GM21423 (cell line): Measurements from ENCODE around the gene GTF2IRD1.

ENCODE experiments used
- ATAC-seq: cut with Tn5 transposase; IDR thresholded peaks from one replicate; pipeline ENCODE4 v1.9.1; 2021; ENCODE audit warnings: mild to moderate bottlenecking, moderate library complexity; ENCODE audit not compliant: unreplicated experiment

GTF2IRD1 gene

DNA sequence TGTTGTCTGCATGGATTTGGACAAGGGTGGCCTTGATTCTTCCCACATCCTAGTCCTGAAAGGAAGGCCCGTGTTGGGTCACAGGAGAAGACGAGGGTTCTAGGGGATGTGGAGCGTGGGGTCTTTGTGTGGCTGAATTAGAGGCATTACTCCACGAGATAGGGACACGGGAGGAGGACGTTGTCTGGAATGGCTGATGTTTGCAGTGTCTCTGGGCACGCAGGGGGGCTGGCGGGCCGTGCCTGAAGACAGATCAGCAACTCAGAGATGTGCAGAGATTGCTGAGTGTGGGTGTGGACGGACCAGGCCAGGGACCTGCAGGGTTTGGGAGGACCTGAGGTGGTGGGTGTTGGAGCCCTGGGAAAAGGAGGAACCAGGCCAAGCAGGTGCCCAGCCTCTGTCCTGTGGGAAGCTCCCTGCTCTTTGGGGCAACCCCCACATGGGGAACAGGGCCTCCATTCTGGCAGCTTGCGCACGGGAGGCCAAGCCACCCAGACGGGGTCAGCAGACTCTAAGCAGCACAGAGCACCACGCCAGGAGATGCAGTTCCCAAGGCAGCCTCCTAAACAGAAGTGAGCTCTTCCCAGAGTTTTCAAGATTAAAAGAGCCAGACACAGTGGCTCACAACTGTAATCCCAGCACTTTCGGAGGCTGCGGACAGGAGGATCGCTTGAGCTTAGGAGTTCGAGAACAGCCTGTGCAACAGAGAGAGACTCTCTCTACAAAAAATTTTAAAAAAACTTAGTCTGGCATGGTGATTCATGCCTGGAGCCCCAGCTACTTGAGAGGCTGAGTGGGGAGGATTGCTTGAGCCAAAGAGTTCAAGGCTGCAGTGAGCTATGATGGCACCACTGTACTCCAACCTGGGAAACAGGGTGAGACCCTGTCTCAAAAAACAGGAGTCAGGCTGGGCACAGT, 132.8 kb downstream of the GTF2IRD1 start:
- ATAC-seq = no peak

DNA sequence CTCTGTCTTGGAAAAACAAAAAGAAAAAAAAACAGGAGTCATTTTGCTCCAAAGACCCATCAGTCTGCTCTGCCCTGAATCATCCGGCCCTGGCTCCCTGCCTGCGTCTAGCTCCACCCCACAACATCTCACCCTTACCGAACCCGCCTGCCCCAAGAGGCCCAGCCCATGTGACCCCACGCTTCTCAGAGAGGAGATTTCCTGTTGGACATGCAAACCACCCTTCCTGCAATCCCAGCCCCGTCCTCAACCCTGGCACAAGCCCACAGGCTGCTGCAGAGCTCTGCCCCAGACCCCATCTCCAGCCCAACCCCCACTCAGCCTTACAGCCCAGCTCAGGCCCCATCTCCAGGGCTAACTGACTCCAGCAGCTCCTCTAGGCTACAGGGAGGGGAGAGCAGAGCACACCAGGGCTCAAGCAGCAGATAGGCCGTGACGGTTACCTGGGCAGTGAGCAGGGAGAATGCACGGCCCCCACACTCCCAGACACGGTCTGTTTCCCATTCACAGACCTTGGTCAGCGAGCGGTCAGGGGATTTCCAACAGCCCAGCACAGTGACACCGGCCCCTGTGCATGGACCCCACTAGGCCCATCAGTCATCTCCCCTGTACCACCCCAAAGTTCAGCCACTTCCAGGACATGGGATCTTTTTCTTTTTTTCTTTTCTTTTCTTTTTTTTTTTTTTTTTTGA, 133.9 kb downstream of the GTF2IRD1 start:
- ATAC-seq = peak; percentile 64

DNA sequence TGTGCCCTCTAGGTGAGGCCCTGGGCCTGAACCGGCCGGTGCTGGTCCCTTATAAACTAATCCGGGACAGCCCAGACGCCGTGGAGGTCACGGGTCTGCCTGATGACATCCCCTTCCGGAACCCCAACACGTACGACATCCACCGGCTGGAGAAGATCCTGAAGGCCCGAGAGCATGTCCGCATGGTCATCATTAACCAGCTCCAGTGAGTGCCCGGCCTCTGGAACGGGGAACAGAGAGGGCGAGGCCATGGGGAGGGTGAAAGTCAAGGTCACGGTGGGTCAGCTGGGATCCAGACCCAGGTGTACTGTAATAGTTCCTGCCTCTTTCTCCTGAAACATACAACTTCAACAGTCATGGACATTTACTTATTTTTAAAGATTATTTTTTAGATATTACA, 137.1 kb downstream of the GTF2IRD1 start:
- ATAC-seq = no peak

DNA sequence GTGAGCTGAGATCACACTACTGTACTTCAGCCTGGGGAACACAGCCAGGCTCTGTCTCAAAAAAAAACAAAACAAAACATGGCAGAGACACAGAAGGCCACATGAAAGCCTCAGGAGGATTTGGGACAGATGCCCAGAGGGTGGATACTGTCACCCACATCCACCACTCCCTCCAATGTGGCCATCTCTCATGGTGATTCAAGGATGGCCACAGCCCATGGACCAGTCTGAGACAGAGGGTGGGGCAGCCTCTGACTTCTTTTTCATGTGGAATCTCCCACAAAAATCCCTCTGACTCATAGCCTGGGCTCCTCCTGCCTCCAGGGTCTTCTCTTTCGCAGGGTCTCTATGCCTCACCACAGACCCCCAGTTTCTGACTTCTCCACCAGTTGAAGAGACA, 144.9 kb downstream of the GTF2IRD1 start:
- ATAC-seq = no peak

DNA sequence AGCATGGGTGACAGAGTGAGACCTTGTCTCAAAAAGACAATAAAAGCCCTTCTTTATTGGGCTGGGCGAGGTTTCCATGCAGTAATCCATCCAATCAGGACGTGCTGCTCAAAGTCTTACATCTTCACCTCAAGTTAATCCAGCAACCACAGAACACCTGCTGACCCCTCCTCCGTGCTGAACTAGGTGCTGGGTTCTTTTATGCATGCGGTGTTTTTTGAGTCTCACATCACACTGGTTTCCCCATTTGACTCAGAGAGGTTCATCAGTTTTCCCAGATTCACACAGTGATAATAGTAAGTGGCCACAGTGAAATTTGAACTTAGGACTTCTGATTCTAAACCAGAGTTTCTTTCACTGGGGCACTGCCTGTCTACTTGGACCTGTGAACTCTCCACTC, 145.5 kb downstream of the GTF2IRD1 start:
- ATAC-seq = no peak

DNA sequence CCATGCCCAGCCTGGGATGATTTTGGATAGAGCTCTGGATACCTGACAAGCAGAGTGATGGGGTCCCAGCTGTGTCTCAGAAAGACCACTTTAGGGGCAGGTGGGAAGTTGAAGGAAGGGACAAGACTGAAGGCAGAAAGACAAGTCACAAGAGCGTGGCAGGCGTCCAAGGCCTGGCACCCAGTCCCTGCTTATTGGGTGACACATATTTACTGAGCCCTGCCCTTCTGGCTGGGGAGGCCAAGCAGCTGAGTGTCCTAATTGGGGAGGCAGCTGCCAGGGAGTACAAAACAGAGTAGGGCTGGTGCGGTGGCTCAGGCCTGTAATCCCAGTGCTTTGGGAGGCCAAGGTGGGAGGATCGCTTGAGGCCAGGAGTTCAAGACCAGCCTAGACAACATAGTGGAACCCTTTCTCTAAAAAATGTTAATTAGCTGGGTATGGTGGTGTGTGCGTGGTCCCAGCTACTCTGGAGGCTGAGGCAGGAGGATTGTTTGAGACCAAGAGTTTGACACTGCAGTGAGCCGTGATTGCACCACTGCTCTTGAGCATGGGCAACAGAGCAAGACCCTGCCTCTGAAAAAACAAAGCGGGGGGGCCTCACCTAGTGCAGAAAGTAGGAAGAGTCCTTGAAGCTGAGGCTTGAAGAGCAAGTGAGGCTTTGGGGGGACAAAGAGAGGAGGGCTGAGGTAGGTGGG, 150.8 kb downstream of the GTF2IRD1 start:
- no peak for ATAC-seq

DNA sequence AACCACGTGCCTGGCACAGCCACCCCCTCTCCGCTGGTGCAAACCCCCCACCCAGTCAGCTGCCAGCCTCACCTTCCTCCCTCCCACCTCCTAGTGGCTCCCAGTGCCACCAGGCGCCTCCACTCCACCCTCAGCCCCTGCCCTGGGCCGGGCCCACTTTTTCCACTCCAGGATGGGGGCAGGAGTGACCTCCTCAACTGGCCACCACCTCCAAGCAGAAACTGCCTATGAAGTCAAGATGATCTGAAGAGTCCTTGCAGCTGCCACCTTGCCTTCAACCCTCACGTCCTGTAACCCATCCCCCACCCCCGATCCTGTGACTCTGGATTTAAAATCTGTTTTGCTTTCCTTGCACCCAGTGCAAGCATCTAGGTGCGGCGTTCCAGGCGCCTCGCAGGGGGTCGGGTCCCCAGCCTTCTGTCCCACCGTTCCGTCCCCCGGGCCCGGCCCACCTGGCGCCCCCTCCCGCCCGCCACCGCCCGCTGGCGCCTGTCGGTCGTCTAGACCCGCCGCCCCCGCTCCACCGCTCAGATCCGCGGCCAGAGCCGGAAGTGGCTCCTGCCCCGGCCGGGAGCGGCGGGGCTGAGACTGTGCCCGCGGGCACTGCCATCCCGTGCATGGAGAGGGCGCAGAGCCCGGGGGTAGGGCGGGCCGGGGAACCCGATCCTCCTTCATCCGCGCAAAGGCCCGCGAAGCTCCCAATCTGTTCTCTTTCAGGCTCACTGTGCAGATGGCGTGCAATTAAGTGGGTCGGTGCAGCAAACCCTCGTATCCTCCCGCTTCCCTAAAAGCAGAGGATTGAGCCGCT, 152.6 kb downstream of the GTF2IRD1 start:
- ATAC-seq = peak; percentile 42

DNA sequence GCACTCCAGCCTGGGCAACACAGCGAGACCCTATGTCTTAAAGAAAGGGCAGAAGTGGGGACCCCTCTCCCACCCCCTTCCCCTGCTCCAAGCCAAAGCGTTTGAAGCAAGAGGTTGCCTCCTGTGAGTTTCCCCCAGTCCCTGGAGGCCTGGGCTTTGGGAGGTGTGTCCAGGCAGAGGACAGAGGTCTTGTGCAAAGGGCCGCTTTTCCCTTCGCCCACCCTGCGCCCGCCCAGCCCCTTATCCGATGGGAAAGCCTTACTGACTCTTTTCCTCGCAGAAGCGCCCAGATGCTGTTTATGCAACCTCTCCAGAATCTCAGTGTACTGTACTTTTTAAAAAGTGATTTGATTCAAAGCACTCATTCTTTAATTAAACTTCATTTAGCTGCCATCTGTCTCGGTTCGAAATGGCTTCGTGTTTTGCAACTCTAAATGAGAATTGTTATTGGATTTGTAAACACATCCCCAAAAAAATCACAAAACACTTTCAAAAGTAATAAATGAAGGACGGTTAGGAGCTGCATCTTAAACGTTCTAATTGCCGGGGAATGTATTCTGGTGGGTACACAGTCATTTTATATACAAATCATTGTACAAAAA, 153.3 kb downstream of the GTF2IRD1 start:
- ATAC-seq = no peak

DNA sequence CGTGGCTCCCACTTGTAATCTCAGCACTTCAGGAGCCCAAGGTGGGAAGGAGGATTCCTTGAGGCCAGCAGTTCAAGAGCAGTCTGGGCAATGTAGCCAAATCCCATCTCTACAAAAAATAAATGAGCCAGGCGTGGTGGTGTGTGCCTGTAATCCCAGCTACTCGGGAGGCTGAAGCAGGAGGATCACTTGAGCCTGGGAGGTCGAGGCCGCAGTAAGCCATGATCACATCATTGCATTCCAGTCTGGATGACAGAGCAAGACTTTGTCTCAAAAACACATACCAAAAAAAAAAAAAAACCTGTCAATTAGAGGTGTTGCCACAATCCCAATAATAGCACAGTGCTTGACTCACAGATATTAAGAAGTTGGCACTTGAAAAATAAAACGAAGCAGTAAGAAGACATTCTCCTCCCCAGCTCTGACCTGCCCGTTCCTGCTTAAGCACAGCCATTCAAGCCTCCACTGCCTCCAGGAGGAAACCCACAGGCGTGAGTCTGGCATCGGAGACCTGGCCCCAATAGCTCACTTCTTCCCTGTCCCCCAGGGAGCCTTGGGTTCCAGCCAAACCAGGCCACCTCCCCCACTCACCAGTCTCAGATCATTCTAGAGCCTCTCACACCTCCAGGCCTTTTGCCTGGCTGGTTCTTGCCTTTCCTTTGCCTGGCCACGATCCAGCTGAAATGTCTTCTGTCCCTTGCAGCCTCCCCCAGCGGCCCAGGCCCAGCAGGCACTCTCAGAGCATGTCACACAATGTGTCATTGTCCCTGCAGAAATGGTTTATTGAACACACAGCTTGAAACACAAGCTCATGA, 158.5 kb downstream of the GTF2IRD1 start:
- no peak for ATAC-seq

DNA sequence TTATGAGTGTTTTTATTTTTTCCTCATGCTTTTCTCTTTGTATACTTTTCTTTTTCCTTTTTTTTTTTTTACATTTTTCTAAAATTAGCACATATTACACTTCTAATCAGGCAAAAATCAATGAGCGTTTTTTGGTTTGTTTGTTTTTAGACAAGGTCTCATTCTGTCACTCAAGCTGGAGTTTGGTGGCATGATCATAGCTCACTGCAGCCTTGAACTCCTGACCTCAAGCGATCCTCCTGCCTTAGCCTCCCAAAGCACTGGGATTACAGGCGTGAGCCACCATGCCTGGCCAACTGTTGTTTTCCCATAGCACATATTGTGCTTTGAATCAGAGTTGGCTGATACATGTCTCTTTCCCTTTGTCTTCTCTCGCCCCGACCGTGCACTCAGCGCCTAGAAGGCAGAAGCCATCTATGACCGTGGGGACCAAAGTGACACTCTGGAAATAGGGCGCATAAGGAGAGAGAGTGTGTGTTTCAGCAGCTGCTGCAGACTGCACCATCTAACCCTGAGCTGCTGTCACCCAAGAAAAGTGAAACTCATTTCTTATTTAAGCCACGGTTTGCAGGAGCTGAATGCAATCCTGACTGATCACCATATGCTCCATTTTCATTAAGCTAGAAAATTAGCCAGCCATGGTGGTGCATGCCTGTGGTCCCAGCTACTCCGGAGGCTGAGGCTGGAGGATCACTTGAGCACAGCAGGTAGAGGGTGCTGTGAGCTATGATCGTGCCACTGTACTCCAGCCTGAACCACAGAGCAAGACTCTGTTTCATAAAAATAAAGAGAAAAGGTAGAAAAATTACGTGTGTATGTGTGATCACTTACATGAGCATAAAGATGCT, 162.5 kb downstream of the GTF2IRD1 start:
- ATAC-seq = no peak

DNA sequence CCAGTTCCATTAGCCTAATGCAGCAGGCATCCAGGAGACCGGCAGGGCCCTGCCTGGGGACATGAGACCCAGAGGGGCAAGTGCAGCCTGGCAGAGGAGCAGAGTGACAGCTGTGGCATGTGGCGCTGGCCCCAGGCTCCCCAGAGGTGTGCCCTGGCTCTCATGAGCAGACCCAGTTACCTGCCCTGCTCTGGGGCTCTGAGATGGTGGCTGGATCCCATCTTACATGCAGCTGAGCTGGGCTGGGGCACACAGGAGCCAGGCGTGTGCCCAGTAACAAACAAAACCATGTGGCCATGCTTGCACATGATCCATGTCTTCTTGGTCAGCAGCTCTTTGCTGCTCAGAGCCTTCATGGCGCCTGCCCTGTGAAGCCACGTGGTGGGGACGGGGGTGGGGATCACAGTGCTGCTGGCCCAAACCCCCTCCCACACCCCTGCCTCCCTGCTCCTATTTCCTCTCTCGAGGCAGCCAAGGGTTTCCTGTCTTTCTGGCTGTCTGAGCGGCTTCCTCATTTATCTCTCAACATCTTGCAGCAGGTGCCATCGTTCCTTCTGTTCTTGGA, 163.6 kb downstream of the GTF2IRD1 start:
- ATAC-seq = no peak

DNA sequence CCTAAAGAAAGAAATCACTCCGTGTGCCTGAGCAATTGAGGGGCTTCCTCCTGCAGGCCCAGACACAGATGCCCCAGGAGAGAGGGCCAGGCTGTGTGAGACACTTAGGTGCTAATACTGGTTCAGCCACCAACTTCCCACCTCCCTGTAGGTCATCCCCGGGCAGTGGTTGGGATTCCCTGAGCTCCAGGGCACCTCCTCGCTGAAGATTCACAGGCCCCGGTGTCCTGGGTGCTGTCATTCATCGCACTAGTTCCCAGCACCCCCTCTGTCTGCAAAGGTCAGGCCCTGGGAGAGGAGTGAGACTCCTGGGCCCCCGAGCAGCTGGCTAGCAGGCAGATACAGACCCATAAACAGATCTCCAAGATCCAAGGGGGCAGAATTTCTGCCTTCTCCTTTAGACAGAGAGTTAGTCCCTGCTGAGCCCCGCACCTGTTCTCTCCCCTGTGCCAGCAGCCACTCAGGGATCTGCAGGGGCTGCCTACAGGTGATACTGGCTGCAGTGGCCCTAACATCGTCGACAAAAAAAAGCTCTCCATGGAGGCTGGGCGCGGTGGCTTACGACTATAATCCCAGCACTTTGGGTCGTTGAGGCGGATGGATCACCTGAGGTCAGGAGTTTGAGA, 165.6 kb downstream of the GTF2IRD1 start:
- ATAC-seq = no peak

DNA sequence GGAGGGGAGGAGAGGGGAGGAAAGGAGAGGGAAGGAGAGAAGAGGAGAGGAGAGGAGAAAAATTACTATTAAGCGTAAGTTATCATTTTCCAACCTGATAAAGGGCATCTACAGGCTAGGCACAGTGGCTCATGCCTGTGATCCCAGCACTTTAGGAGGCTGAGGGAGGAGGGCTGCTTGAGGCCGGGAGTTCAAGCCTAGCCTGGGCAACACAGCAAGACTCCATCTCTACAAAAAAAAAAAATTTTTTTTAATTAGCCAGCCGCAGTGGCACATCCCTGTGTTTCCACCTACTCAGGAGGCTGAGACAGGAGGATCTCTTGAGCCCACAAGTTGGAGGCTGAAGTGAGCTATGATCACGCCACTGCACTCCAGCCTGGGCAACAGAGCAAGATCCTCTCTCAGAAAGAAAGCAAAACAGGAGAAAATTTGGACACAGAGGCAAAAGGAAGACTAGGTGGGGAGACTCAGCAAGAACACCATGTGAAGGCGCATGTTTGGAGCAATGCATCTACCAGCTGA, 168.6 kb downstream of the GTF2IRD1 start:
- ATAC-seq = no peak

DNA sequence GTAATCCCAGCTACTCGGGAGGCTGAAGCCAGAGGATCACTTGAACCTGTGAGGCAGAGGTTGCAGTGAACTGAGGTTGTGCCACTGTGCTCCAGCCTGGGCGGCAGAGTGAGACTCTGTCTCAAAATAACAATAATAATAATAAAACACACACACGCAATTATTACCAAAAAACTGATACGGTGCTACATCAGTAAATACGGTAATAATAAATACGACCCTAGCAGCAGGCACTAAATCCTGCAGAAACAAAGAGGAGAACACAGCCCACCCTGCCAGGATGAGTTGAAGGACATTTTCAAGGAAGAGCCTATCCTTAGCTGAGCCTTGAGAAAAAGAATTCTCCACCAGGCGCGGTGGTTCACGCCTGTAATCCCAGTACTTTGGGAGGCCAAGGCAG, 169.4 kb downstream of the GTF2IRD1 start:
- no peak for ATAC-seq

DNA sequence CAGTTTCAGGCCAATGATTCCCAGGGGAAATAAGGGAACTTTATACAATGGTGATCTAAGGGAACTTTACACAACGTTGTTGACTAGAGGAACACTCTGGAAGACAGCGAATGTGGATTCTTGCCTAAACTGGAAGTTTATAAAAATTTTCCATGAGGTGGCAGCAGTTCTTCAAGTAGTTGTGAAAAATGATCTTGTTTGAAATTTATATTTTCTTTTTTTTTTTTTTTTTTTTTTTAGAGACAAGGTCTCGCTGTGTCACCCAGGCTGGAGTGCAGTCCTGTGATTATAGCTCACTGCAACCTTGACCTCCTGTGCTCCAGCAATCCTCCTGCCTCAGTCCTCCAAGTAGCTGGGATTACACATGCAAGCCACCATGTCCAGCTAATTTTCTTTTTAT, 171.7 kb downstream of the GTF2IRD1 start:
- ATAC-seq = no peak

DNA sequence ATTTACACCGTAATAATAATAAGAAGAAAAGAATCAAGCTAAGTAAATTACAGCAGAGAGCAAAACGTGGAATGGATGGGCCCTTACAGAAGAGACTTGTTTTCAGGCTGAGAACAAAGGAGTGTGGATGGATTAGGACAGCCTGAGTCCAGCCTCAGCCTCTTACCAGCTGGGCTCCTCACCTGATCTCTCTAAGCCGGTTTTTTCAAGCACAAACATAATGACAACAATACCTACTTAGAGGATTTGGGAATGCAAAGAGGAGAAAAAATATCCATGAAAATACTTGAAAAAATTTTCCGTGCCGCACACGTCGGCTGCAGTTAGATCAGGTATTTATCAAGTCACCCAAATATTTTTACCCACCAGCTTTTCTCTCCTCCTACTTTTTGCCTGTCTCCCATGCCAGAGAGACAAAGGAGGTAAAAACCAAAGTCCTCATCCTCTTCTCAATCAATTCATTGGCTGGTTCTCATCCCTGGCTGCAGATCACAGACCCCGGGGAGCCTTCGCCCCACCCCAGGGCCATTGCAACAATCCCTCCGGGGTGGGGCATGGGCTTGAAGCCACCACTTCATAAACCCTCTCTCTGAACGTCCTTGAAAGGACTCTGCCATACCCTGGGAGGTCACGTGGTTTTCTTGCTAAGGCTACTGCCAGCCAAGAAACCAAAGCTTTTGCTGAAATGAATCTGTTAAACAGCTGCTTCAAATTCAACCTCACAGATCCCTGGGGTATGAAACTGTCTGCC, 174.1 kb downstream of the GTF2IRD1 start:
- ATAC-seq = no peak

DNA sequence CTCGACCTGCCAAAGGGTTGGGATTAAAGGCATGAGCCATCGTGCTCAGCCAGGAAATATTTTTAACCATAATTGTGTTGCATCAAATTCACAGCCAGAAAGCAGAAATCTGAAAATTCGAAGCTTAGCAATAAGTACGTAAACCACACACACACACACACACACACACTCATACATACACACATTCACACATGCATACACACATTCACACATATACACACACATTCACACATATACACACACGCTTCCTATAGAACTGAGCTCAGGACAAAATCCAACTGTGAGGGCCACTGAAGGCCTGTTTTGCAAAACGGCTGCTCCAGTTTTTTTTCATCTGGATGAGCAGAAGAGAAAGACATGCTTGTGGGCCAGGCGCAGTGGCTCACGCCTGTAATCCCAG, 178.8 kb downstream of the GTF2IRD1 start:
- no peak for ATAC-seq
